SK-N-SH (cell line): ENCODE data around the gene PDE9A. TPM values are rescaled to one million over a fixed set of nuclear protein-coding genes. Genes with fewer than 3 reads are reported as not detected.

ENCODE experiments used
- CTCF ChIA-PET: fragments of 300-600, 350-600 bp; formaldehyde crosslinking; extraction: SDS; loops from one replicate; lab custom pipeline; 2021; lab: Yijun Ruan, JAX
- POLR2A ChIA-PET: fragments of 350-600 bp; sonication (Branson Sonifier 250); formaldehyde crosslinking; extraction: SDS; loops from one replicate; lab custom pipeline; 2020; ENCODE audit warnings: antibody characterized with exemption, inconsistent platforms; lab: Yijun Ruan, JAX
- DNase-seq: peaks from one replicate; pipeline ENCODE4 v3.0.0; 2012
- H2AFZ ChIP-seq: fragments of 200-600 bp; sonication (generic); 2 replicates; pipeline ENCODE4 v1.8.1; 2016; ENCODE audit warnings: antibody characterized with exemption, mild to moderate bottlenecking, low read depth
- H3F3A ChIP-seq: fragments of 200-600 bp; sonication (generic); replicated peaks from 2 replicates; pipeline ENCODE3; 2016; ENCODE audit warnings: antibody characterized with exemption, mild to moderate bottlenecking; ENCODE audit not compliant: insufficient read depth
- H3K27ac ChIP-seq, 2 experiments: fragments of 200-500 bp in 1 of 2; fragments of 200-600 bp in 1 of 2; sonication (Bioruptor generic) in 1 of 2; sonication (generic), shearing (Covaris generic) in 1 of 2; 2 replicates each; pipeline versions ENCODE4 v1.5.1 to v1.6.1; 2014 to 2016; ENCODE audit warnings: low read depth in 2 of 2, inconsistent platforms in 1 of 2, low read length in 1 of 2, mild to moderate bottlenecking in 1 of 2, mixed read lengths in 1 of 2
- H3K27me3 ChIP-seq: fragments of 200-600 bp; sonication (generic), shearing (Covaris generic); 2 replicates; pipeline ENCODE4 v1.6.1; 2016; ENCODE audit warnings: mixed run types; ENCODE audit not compliant: insufficient read depth
- H3K36me3 ChIP-seq, 2 experiments: fragments of 200-500 bp in 1 of 2; fragments of 200-600 bp in 1 of 2; sonication (Bioruptor generic) in 1 of 2; sonication (generic) in 1 of 2; replicated peaks in 1 of 2; 2 replicates each; pipeline versions ENCODE3 to v1.5.1; 2014 to 2016; ENCODE audit warnings: low read length in 1 of 2, mild to moderate bottlenecking in 1 of 2; ENCODE audit not compliant: insufficient read depth in 2 of 2, control insufficient read depth in 1 of 2
- H3K4me1 ChIP-seq, 2 experiments: fragments of 200-500 bp in 1 of 2; fragments of 200-600 bp in 1 of 2; sonication (Bioruptor generic) in 1 of 2; sonication (generic), shearing (Covaris generic) in 1 of 2; 2 replicates each; pipeline versions ENCODE4 v1.5.1 to v1.6.1; 2014 to 2016; ENCODE audit warnings: low read depth in 1 of 2, low read length in 1 of 2, mixed run types in 1 of 2; ENCODE audit not compliant: insufficient read depth in 2 of 2, control insufficient read depth in 1 of 2
- H3K4me2 ChIP-seq: fragments of 200-600 bp; sonication (generic), shearing (Covaris generic); 2 replicates; pipeline ENCODE4 v1.6.1; 2017; ENCODE audit warnings: mixed run types
- H3K4me3 ChIP-seq, 2 experiments: fragments of 200-500 bp in 1 of 2; fragments of 200-600 bp in 1 of 2; sonication (Bioruptor generic) in 1 of 2; sonication (generic), shearing (Covaris generic) in 1 of 2; 2 replicates each; pipeline versions ENCODE4 v1.5.1 to v1.8.1; 2014 to 2016; ENCODE audit warnings: low read depth in 2 of 2, inconsistent platforms in 1 of 2, low read length in 1 of 2, mild to moderate bottlenecking in 1 of 2, mixed read lengths in 1 of 2, moderate library complexity in 1 of 2
- H3K79me2 ChIP-seq: fragments of 200-600 bp; sonication (generic); 2 replicates; pipeline ENCODE4 v1.8.1; 2017; ENCODE audit warnings: mild to moderate bottlenecking; ENCODE audit not compliant: insufficient read depth
- H3K9ac ChIP-seq: fragments of 200-600 bp; sonication (generic); 2 replicates; pipeline ENCODE4 v1.6.1; 2017; ENCODE audit warnings: mixed run types
- H3K9me2 ChIP-seq: fragments of 200-600 bp; sonication (generic); 2 replicates; pipeline ENCODE4 v1.6.1; 2017; ENCODE audit warnings: mixed run types
- H3K9me3 ChIP-seq: fragments of 200-600 bp; sonication (generic); 2 replicates; pipeline ENCODE4 v1.6.1; 2017; ENCODE audit warnings: mixed run types, mild to moderate bottlenecking, moderate library complexity
- H4K20me1 ChIP-seq: fragments of 200-600 bp; sonication (generic); 2 replicates; pipeline ENCODE4 v1.6.1; 2017; ENCODE audit warnings: mild to moderate bottlenecking, mixed run types; ENCODE audit not compliant: insufficient read depth
- CHD2 ChIP-seq: fragments of 150-350 bp; IDR thresholded peaks from 2 replicates; pipeline ENCODE4 v1.6.1; 2018; ENCODE audit warnings: low read length; ENCODE audit not compliant: partially characterized antibody
- ELF1 ChIP-seq: IDR thresholded peaks from 2 replicates; pipeline ENCODE4 v1.4.0; 2012
- EP300 ChIP-seq, 2 experiments: IDR thresholded peaks; 2 replicates each; pipeline versions ENCODE4 v1.4.0 to v1.6.1; 2012; ENCODE audit warnings: borderline replicate concordance in 1 of 2, low read depth in 1 of 2, low read length in 1 of 2
- EZH2phosphoT487 ChIP-seq: fragments of 200-600 bp; sonication (generic); IDR thresholded peaks from 2 replicates; pipeline ENCODE4 v1.6.1; 2017; ENCODE audit warnings: low read depth, mixed run types, mild to moderate bottlenecking, antibody characterized with exemption, moderate library complexity, borderline replicate concordance
- FOSL2 ChIP-seq: IDR thresholded peaks from 2 replicates; pipeline ENCODE4 v1.4.0; 2012; ENCODE audit warnings: low read depth, mild to moderate bottlenecking, moderate library complexity, borderline replicate concordance
- FOXJ3 ChIP-seq: sonication (generic); formaldehyde crosslinking; IDR thresholded peaks from 2 replicates; pipeline ENCODE4 v1.5.1; 2020; ENCODE audit warnings: mild to moderate bottlenecking, missing genetic modification reagents
- FOXM1 ChIP-seq: IDR thresholded peaks from 2 replicates; pipeline ENCODE4 v1.4.0; 2012; ENCODE audit warnings: low read depth, mild to moderate bottlenecking
- GATA2 ChIP-seq: sonication (generic); formaldehyde crosslinking; IDR thresholded peaks from 2 replicates; pipeline ENCODE4 v1.5.0; 2020; ENCODE audit warnings: mild to moderate bottlenecking, missing genetic modification reagents
- MEF2A ChIP-seq: IDR thresholded peaks from 2 replicates; pipeline ENCODE4 v1.4.0; 2012; ENCODE audit warnings: low read depth, borderline replicate concordance
- MXI1 ChIP-seq: IDR thresholded peaks from 2 replicates; pipeline ENCODE4 v1.6.1; 2012; ENCODE audit warnings: mild to moderate bottlenecking, low read depth, low read length, improper control_type of control experiment
- RAD21 ChIP-seq: IDR thresholded peaks from 2 replicates; pipeline ENCODE4 v1.6.1; 2012; ENCODE audit warnings: mild to moderate bottlenecking, low read length
- REST ChIP-seq: IDR thresholded peaks from 2 replicates; pipeline ENCODE4 v1.6.1; 2012; ENCODE audit warnings: mild to moderate bottlenecking, low read depth, low read length, moderate library complexity
- RFX5 ChIP-seq: IDR thresholded peaks from 2 replicates; pipeline ENCODE4 v1.6.1; 2012; ENCODE audit warnings: mild to moderate bottlenecking, improper control_type of control experiment, low read length
- RXRA ChIP-seq: IDR thresholded peaks from 2 replicates; pipeline ENCODE4 v1.4.0; 2012; ENCODE audit warnings: low read depth, mild to moderate bottlenecking, borderline replicate concordance
- SIN3A ChIP-seq: IDR thresholded peaks from 2 replicates; pipeline ENCODE4 v1.6.1; 2012; ENCODE audit warnings: low read depth, mild to moderate bottlenecking, low read length, moderate library complexity, borderline replicate concordance
- TAF1 ChIP-seq: IDR thresholded peaks from 2 replicates; pipeline ENCODE4 v1.6.1; 2012; ENCODE audit warnings: low read depth, mild to moderate bottlenecking, low read length, moderate library complexity, borderline replicate concordance
- TCF12 ChIP-seq: IDR thresholded peaks from 2 replicates; pipeline ENCODE4 v1.4.0; 2012
- TEAD4 ChIP-seq: IDR thresholded peaks from 2 replicates; pipeline ENCODE4 v1.4.0; 2012; ENCODE audit warnings: mild to moderate bottlenecking, borderline replicate concordance; ENCODE audit not compliant: insufficient read depth
- USF1 ChIP-seq: IDR thresholded peaks from 2 replicates; pipeline ENCODE4 v1.4.0; 2012; ENCODE audit warnings: low read depth, borderline replicate concordance
- USF2 ChIP-seq: fragments of 150-350 bp; IDR thresholded peaks from 2 replicates; pipeline ENCODE4 v1.6.1; 2017; ENCODE audit warnings: antibody characterized with exemption, low read length, low read depth, borderline replicate concordance
- YY1 ChIP-seq: IDR thresholded peaks from 2 replicates; pipeline ENCODE4 v1.4.0; 2012; ENCODE audit warnings: low read depth, mild to moderate bottlenecking
- WGBS: methylation state at CpG from one replicate; pipeline ENCODE4 v1.1.6; 2017; ENCODE audit warnings: low lambda C conversion rate; 5-methylcytosine and 5-hydroxymethylcytosine counted together
- polyA plus RNA-seq, 3 experiments: library from polyadenylated mRNA; depleted of rRNA; stranded (reverse); fragments of >200 nt; gene quantifications; 2 replicates each; pipeline ENCODE4 v1.2.3, GENCODE V29; 2012

Gene PDE9A
- polyA plus RNA-seq, 1 of the 3 experiments (the other 2 are of a cell fraction): 0.28 TPM

- Histone ChIP-seq H3K4me2 (no peak overlapping the region), H3K9me3 (no peaks in the 10 kb centered on the region)
- POLR2A ChIA-PET: no interaction called here
- TF ChIP-seq TAF1 (no peak), RXRA (no peak), ELF1 (no peak)
- TF ChIP-seq, all 33 proteins: peak for 0
- CTCF ChIA-PET: no interaction called here
- H3K4me1 ChIP-seq: peaks cover 0 to 33% of the 10 kb centered on the region in 2 experiments; a peak in 1 of 4 replicates
- H3K27me3 ChIP-seq: no peaks in the 10 kb centered on the region
- no peak overlapping the region for H2AFZ ChIP-seq
- H3K9ac ChIP-seq: no peak overlapping the region
- 70% methylated on average over 2 of the region's 7 CpGs for WGBS
- H3K9me2 ChIP-seq: no peaks in the 10 kb centered on the region
- H3K4me3 ChIP-seq: no peak overlapping the region
- H3K36me3 ChIP-seq: no peaks in the 10 kb centered on the region
- H4K20me1 ChIP-seq: no peaks in the 10 kb centered on the region
- no peak overlapping the region for H3K27ac ChIP-seq
- H3F3A ChIP-seq: no peaks in the 10 kb centered on the region
- no peak for DNase-seq
- no peaks in the 10 kb centered on the region for H3K79me2 ChIP-seq
These were observed 26.6 kb downstream of the PDE9A start for GRCh38 chr21:42680058-42680330.

GRCh38 chr21:42680429-42680828, 27.0 kb downstream of the PDE9A start:
- Histone ChIP-seq H3F3A (no peaks in the 10 kb centered on the region), H3K4me3 (no peak overlapping the region), H3K9me2 (no peaks in the 10 kb centered on the region), H3K9me3 (no peaks in the 10 kb centered on the region), H3K36me3 (no peaks in the 10 kb centered on the region), H3K9ac (no peak overlapping the region), H3K79me2 (no peaks in the 10 kb centered on the region), H4K20me1 (no peaks in the 10 kb centered on the region), H3K4me2 (no peak overlapping the region), H3K4me1 (peaks cover 0 to 29% of the 10 kb centered on the region in 2 experiments; a peak in 1 of 4 replicates), H3K27ac (no peak overlapping the region), H2AFZ (no peak overlapping the region), H3K27me3 (no peaks in the 10 kb centered on the region)
- TF ChIP-seq TCF12 (no peak), REST (no peak), USF2 (no peak), USF1 (no peak), FOSL2 (no peak), TEAD4 (no peak), TAF1 (no peak), MEF2A (no peak), YY1 (no peak), CHD2 (no peak), FOXJ3 (CRISPR knock-in tag) (no peak), FOXM1 (no peak), GATA2 (CRISPR knock-in tag) (no peak), RFX5 (no peak), RXRA (no peak), MXI1 (no peak), SIN3A (no peak), EP300 (IDR thresholded peaks at IDR 0.05; ENCODE audit: borderline replicate concordance in 1 of 2, low read depth in 1 of 2, low read length in 1 of 2) (no peak), EZH2phosphoT487 (no peak), RAD21 (no peak)
- ChIA-PET CTCF (no interaction called here), POLR2A (no interaction called here)
- DNase-seq: no peak
- 67% methylated on average over 7 of the region's 11 CpGs for WGBS
